ENCODE data around the gene CRACDL.

DNA sequence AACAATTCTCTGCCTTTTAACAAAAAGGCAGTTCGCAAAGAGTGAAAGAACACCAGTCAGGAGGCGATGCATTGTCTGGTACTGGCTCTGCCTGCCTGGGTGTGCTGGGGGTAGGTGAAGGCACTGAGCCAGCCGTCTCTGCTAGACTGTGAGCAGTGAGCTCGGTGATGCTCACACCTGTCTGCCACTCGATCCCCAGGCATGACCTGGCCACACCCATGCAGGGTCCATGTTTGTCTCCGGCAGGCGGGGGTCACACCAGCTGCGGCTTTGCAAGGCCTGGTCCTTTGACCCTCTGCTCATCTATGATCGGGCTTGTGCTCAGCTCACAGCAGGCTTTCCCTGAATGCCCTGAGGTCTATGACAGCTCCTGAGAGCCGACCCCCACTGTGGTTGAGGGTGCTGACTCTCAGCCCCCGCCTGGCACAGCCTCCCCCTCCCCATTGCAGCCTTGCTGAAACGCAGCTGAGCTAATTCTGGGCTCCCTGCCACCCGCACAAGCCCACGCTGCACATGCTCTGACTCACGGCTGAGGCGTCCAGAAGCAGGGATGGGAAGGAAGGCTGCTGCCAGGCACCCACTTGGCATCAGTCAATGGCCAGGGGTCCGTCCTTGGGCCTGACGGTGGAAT is 23.7 kb downstream of the CRACDL start:
- TF ChIP-seq, protein P1, sequence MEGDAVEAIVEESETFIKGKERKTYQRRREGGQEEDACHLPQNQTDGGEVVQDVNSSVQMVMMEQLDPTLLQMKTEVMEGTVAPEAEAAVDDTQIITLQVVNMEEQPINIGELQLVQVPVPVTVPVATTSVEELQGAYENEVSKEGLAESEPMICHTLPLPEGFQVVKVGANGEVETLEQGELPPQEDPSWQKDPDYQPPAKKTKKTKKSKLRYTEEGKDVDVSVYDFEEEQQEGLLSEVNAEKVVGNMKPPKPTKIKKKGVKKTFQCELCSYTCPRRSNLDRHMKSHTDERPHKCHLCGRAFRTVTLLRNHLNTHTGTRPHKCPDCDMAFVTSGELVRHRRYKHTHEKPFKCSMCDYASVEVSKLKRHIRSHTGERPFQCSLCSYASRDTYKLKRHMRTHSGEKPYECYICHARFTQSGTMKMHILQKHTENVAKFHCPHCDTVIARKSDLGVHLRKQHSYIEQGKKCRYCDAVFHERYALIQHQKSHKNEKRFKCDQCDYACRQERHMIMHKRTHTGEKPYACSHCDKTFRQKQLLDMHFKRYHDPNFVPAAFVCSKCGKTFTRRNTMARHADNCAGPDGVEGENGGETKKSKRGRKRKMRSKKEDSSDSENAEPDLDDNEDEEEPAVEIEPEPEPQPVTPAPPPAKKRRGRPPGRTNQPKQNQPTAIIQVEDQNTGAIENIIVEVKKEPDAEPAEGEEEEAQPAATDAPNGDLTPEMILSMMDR (IDR thresholded peaks at IDR 0.05): no peak
- no peak for TF ChIP-seq EZH2 (IDR thresholded peaks at IDR 0.05; ENCODE audit: borderline replicate concordance, insufficient read depth, low read depth, low read length, poor library complexity, severe bottlenecking)

Measured in B cell (primary cell).